PFSK-1 (cell line): ENCODE measurements around the gene PDE2A.

Experiments
- POLR2AphosphoS5 ChIP-seq: IDR thresholded peaks from 2 replicates; pipeline ENCODE4 v1.6.1; 2012; ENCODE audit warnings: low read depth, mild to moderate bottlenecking, control low read depth, low read length, moderate library complexity
- REST ChIP-seq, 2 experiments: IDR thresholded peaks; 2 replicates each; pipeline versions ENCODE4 v1.6.1 to v1.8.0; 2011 to 2012; ENCODE audit warnings: low read depth in 2 of 2, low read length in 2 of 2, control low read depth in 1 of 2, inconsistent platforms in 1 of 2, mild to moderate bottlenecking in 1 of 2, moderate library complexity in 1 of 2; ENCODE audit not compliant: insufficient read depth in 1 of 2
- SIN3A ChIP-seq: IDR thresholded peaks from 2 replicates; pipeline ENCODE4 v1.6.1; 2012; ENCODE audit warnings: mild to moderate bottlenecking, low read length, moderate library complexity, borderline replicate concordance; ENCODE audit not compliant: insufficient read depth
- TAF1 ChIP-seq: IDR thresholded peaks from 2 replicates; pipeline ENCODE4 v1.6.1; 2012; ENCODE audit warnings: low read length, control low read depth, borderline replicate concordance; ENCODE audit not compliant: insufficient read depth

- TF ChIP-seq REST (IDR thresholded peaks at IDR 0.05; ENCODE audit: insufficient read depth in 1 of 2, low read depth in 2 of 2, low read length in 2 of 2) = no peak
- TF ChIP-seq POLR2AphosphoS5 = no peak
- TF ChIP-seq TAF1 = no peak
- TF ChIP-seq SIN3A = no peak
Observed at GRCh38 chr11:72678524-72678923, 4.3 kb upstream of the PDE2A start.
